ENCODE results near the gene MAGEB1.

GRCh38 chrX:30262763-30263162, 15.8 kb downstream of the MAGEB1 start:
- TF ChIP-seq CTCF (IDR thresholded peaks at IDR 0.05; ENCODE audit: insufficient read depth, low read length) = no peak
- no peak for TF ChIP-seq POLR2AphosphoS5 (IDR thresholded peaks at IDR 0.05; ENCODE audit: low read depth)
- no peak for TF ChIP-seq GABPA (IDR thresholded peaks at IDR 0.05; ENCODE audit: low read depth)
- no peak for TF ChIP-seq REST (IDR thresholded peaks at IDR 0.05; ENCODE audit: insufficient replicate concordance, low read depth)
